Fibroblast of pulmonary artery (primary cell): ENCODE measurements around the gene PERP.
"Not testable (repeated sequence)": the region's sequence is repeated elsewhere in the genome, so short reads cannot be mapped to it uniquely, and the experiment has no call there.

Source experiments
- DNase-seq: peaks from one replicate; pipeline ENCODE4 v3.0.0-alpha.2; 2010; ENCODE audit warnings: low read depth
- H3K4me3 ChIP-seq: replicated peaks from 2 replicates; pipeline ENCODE4 v1.5.1; 2011; ENCODE audit warnings: low read depth, mild to moderate bottlenecking, control low read depth, low read length, moderate library complexity
- CTCF ChIP-seq: IDR thresholded peaks from 2 replicates; pipeline ENCODE4 v1.5.1; 2011; ENCODE audit warnings: mild to moderate bottlenecking, control low read depth, low read length, inconsistent platforms; ENCODE audit errors: missing control alignments

The PERP gene

DNA sequence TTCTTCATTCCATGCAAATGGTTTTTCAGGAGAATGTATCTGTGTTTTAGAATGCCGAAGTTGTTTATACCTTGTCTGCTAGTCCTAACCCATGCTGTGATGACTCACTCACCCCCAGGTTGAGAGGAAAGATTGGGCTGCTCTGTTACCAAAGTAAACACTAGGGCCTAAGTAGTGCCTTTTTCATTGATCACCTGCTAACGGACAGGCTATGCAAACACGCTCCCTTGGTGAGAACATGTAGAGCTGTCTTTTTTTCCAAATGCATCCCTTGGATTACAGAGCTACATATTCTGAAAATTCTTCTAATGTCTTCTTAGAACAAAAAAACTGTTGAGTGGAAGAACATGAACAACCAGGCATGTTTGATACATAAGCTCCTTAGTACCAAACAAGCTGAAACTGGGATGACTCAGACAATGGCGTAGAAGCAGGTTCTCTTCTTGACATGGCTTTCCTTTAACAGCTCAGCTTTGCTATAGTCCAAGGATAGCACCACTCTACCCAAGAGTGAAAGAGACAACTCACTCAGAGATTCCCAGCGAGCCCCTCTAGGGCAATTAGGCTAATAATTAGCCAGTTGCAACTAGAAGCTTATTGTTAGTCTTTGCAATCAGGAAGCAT is 20.5 kb downstream of the PERP start:
- no peak for TF ChIP-seq CTCF
- no peak overlapping the region for H3K4me3 ChIP-seq
- DNase-seq = no peak

DNA sequence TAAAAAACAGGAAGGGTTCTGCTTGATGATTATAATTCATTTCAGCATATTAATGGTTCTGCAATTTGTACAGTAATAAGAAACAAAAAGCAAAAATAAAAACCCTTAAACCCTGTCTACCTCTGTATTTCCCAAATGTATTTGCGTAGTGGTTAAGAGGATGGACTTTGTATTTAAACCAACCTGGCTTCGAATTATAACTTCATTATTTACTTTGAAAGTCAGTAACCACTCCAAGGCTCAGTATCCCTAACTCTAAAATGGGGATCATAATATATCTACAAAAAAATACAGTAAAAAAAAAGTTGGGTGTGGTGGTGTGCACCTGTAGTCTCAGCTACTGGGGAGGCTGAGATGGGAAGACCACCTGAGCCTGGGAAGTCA is 21.4 kb downstream of the PERP start:
- H3K4me3 ChIP-seq = no peak overlapping the region
- no peak for TF ChIP-seq CTCF

DNA sequence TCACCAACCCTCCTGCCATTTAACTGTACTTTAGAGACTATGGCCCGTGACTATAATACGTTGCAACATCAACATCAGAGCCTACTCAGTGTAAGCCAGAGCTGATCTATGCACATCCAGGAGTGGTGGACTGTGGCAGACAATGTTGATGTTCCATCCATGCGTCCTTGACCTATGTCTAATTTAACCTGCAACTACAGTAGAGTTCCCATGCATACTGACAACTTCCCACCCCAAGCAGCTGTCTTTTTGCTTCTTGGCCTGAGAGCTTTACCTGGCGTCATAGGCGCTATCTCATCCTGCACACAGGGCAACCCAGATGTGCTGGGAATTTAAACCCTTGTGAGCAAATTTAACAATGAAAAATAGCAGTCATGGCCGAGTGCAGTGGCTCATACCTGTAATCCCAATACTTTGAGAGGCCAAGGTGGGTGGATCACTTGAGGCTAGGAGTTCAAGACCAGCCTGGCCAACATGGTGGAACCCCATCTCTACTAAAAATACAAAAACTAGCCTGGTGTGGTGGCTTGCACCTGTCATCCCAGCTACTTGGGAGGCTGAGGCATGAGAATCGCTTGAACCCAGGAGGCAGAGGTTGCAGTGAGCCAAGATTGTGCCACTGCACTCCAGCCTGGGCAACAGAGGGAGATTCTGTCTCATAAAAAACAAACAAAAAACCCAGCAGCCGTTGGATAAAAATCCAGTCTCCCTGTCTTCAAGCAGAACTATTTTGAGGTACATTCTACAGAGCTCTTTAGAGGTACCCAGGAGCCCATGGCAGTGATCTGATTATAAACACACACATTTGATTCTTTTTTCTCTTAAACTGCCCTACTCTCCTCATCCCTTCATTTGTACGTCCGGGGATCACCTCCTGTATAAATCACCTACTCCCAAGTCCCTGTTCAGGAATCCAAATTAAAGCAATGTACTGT is 22.0 kb downstream of the PERP start:
- TF ChIP-seq CTCF = no peak
- H3K4me3 ChIP-seq = no peak overlapping the region
- DNase-seq = no peak

More for the DNA sequence above, 21.4 kb downstream of the PERP start:
- DNase-seq = no peak

DNA sequence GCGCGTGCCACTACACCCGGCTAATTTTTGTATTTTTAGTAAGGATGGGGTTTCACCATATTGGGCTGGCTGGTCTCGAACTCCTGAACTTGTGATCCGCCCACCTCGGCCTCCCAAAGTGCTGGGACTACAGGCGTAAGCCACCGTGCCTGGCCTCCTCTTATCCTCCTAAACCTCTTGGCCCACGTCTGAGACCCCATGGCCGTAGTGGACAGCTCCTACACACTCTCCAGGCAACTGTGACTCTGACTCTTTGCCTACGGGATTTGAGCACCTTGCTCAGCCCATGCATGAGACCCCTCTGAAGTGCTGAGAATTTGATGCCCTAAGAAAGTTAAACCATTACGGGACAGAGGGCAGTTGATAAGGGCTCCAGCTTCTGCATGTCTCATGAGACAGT is 25.0 kb downstream of the PERP start:
- no peak for TF ChIP-seq CTCF
- H3K4me3 ChIP-seq = no peak overlapping the region
- no peak for DNase-seq

- DNase-seq, H3K4me3 ChIP-seq: not testable (repeated sequence)
Observed at GRCh38 chr6:138079556-138079955, 27.7 kb downstream of the PERP start.

DNA sequence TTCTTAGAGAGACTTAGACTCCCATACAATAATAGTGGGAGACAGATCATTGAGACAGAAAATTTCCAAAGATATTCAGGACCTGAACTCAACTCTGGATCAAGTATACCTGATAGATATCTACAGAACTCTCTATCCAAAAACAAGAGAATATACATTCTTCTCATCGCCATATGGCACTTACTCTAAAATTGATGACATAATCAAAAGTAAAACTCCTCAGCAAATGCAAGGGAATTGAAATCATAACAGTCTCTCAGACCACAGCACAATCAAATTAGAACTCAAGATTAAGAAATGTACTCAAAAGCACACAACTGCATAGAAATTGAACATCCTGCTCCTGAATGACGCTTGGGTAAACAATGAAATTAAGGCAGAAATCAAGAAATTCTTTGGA is 28.7 kb downstream of the PERP start:
- no peak for DNase-seq
- H3K4me3 ChIP-seq = no peak overlapping the region
- TF ChIP-seq CTCF = no peak

- no peak overlapping the region for H3K4me3 ChIP-seq
- no peak for DNase-seq
- TF ChIP-seq CTCF = no peak
Observed at GRCh38 chr6:138073264-138073663, 34.0 kb downstream of the PERP start.
